Fibroblast of upper back skin (primary cell): ENCODE data around the gene DLG4.
"Not testable (repeated sequence)": the region's sequence is repeated elsewhere in the genome, so short reads cannot be mapped to it uniquely, and the experiment has no call there.

Experiments used
- DNase-seq: peaks from one replicate; pipeline ENCODE4 v3.0.0-alpha.2; 2013

DLG4 gene

GRCh38 chr17:7179317-7180254 is 40.0 kb downstream of the DLG4 start, which contains the start of gene ASGR1:
TSS of gene ASGR1 (minus strand) at chr17:7179370. CDS start at chr17:7178563, 807 bp downstream.
- DNase-seq: no peak

DNA sequence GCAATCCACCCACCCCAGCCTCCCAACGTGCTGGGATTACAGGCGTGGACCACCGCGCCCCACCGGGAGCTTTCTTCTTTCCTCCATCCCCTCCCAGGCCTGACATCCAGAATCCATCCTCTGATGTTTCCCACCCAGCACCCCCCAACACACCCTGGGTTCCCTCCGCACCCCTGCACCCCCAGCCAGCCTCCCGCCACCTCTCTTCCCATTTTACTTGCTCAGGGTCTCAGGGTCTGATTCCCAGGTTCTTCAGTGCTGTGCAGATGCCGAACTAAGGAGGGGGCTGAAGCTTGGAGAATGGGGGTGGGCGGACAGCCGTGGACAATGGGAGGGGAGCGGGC is 40.7 kb downstream of the DLG4 start:
- no peak for DNase-seq

- peak; percentile 26 for DNase-seq
Observed at GRCh38 chr17:7177954-7178477, 41.6 kb downstream of the DLG4 start.

DNA sequence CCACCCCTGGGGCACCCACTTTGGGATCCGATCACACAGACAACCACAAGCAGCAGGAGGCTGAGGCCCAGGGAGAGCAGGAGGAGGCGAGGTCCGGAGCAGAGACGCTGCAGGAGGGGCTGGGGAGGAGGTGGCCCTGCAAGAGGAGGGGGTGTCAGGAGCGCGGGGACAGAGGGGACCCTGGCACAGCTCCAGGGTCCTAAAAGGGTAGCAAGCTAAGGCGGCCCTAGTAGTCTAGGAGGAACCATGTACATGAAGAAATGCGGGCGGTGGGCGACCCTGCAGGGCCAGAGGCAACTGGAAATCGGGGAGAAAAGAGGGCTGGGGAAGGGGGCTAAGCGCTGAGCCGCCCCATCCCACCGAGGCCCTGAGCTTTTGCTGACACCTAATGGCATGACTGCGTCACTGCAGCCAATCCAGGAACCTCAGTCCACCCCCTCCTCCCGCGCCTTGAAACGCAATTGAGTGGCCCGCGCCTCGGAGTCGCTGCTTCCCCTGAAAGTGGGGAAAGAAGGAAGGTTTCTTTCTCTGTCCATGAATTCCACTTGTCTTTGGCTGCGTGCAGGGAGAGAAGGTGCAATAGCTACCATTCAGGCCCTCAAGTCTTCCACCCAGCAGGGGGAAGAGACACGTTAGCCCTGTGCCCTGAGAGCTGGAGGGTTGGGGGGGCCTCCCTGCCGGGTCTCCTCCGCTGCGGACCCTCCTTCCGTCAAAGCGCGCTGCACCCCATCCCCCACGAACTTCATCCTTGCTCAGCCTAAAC is 42.3 kb downstream of the DLG4 start:
- peak; percentile 65 for DNase-seq

- no peak for DNase-seq
Observed at GRCh38 chr17:7176841-7177190, 42.8 kb downstream of the DLG4 start.

- no peak for DNase-seq
Observed at GRCh38 chr17:7176107-7176840, 43.4 kb downstream of the DLG4 start.

- DNase-seq: no peak
Observed at GRCh38 chr17:7175330-7175733, 44.3 kb downstream of the DLG4 start.

DNA sequence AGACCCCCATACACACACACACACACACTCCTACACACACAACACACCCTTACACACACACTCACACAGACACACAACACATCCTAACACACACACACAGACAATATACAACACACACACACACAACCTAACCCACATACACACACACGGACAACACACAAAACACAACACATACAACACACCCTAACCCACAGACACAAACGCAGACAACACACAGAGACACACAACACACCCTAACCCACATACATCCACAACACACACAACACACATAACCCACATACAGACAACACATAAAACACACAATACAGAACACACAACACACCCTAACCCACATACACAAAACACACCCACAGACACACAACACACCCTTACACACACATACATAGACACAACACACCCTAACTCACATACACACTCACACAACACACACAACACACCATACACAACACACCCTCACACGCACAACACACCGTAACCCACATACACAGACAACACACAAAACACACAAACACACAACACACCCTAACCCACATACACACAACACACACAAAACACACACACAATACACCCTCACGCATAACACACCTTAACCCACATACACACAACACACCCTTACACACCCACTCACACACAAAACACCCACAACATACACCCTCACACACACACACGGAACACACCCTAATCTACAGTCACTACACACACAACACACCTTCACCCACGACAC is 44.9 kb downstream of the DLG4 start:
- no peak for DNase-seq

DNA sequence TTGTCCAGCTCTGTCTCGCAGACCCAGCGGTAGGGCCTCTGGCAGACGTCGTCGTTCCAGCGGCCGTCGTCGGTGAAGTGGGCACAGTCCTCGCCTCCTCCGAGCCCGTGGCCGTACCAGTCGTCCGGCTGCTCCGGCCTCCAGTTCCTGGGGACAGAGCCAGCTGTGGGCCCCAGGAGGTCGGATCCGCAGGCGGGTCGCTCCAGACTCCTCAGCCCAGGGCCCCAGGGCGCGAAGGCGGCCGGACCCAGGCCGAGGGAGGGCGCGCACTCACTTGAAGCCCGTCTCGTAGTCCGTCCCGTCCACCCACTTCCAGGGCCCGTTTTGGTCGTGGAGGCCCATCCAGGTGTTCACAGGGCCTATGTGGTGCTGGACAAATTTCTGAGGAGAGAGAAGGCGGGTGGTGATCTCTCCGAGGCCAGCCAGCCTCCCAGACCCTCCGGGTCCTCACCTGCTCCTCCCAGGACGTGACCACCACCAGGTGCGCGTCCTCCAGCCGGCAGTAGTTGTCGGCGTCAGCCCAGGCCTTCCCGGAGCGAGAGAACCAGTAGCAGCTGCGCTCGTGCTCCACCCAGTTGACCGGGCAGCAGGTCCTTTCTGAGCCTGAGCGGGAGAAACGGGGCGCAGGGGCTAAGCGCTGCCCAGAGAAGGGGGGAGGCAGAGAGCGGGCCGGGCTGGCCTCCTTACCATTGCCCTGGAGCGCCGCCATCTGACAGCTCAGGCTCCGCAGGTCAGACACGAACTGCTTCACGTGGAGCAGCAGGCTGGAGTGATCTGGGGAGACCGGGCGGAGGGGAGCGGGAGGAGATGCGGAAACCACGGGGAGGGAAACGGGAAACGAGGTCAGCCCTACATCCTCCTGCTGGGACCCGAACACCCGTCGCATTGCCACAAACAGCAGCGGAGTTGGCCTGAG is 45.7 kb downstream of the DLG4 start:
- peak; percentile 25 for DNase-seq

DNA sequence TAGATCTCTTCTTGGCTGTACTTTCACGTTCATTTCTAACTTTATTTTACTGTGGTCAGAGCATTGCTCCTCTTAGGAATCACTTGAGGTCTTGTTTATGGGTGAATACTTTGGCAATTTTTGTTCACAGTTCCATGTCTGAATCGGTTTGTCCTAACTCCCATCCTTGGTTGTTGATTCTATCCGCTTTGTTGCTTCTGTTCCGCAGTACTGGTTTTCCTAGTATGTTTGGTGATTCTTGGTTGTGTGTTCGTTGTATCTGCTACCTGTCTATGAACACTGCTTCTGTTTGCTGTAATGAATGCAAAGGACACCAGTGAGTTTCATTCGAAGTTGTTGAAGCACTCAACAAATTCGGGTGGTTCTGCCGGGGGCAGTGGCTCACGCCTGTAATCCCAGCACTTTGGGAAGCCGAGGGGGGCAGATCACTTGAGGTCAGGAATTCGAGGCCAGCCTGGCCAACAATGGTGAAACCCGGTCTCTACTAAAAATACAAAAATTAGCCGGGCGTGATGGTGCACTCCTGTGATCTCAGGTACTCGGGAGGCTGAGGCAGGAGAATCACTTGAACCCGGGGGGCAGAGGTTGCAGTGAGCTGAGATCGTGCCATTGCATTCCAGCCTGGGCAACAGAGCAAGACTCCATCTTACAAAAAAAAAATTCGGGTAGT is 47.0 kb downstream of the DLG4 start:
- not testable (repeated sequence) for DNase-seq

GRCh38 chr17:7169565-7169908 is 50.1 kb downstream of the DLG4 start:
- not testable (repeated sequence) for DNase-seq

DNA sequence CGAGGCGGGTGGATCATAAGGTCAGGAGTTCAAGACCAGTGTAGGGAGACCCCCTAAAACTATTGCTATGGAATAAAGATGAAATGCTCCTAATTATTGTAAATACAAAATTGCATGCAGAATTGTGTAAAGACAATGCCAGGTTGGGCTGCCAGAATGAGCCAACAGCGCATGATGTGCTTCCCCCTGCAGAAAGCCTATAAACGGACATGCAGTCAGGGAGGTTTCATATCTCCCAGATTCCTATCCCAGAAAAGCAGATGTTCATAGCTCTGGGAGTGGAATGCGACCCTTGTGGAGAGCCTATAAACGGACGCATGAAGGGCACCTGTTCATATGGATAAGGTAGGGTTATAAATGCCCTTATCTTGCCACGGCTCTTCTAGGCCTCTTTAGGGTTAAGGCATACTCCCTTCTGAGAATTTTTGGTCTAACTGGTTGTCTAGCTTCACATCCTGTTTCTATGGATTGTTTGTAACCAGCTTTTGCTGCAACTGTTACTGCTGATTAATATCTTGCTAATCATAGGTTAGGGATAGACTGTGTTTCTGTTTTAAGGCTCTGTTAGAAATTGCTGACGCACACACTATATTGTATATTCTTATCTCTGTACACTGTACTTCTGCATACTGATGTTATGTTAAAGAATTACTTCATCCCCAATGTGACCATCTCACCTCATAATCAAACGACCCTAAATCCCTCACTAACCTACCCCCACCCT is 50.6 kb downstream of the DLG4 start:
- not testable (repeated sequence) for DNase-seq

GRCh38 chr17:7167832-7168231 is 51.8 kb downstream of the DLG4 start:
- DNase-seq: peak; percentile 31

GRCh38 chr17:7166873-7167272 is 52.8 kb downstream of the DLG4 start:
- no peak for DNase-seq

GRCh38 chr17:7159571-7159970 is 60.1 kb downstream of the DLG4 start:
- not testable (repeated sequence) for DNase-seq

- not testable (repeated sequence) for DNase-seq
Observed at GRCh38 chr17:7158424-7158823, 61.2 kb downstream of the DLG4 start.

DNA sequence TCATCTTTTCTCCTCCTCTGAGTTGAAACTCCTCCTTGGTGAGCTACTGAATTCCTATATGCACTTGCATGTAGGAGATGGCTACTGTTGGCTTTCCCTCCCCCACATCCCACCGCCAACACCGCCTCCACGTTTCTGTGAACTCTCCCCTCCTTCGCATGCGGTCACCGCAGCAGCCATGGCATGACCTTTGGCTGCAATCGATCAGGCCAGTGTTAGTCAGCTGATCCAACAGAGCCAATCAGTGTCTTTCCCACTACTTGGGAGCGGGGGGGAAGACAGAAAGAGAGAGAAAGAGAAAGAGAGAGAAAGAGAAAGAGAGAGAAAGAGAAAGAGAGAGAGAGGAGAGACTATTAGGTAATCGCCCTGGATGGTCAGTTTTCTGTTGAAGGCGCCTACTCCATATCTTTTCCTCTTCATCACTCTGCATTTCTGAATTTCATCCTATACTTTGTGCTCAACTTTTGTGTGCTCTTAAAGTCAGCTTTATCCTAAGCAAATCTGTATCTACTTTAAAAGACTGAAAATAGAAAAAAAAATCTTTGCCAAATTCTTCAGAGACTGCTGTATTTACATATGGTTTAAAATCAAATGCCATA is 63.2 kb downstream of the DLG4 start:
- no peak for DNase-seq

- no peak for DNase-seq
Observed at GRCh38 chr17:7147772-7148171, 71.9 kb downstream of the DLG4 start.

GRCh38 chr17:7146115-7146514 is 73.5 kb downstream of the DLG4 start:
- peak; percentile 23 for DNase-seq

- DNase-seq: no peak
Observed at GRCh38 chr17:7144213-7144612, 75.4 kb downstream of the DLG4 start.
